ENCODE measurements around the gene UGGT1.
A peak's percentile ranks its signal among the peaks of the same experiment; 100 is the strongest.

Gene UGGT1

GRCh38 chr2:128090945-128091725 lies at the start of gene UGGT1:
UGGT1 (plus strand) TSS chr2:128091200; CDS start chr2:128091358, 158 bp downstream.
- DNase-seq, result peak; percentile 89

GRCh38 chr2:128041561-128041960 lies 49.4 kb upstream of the UGGT1 start:
- DNase-seq, result no peak

GRCh38 chr2:128043041-128043440 lies 48.0 kb upstream of the UGGT1 start:
- no peak for DNase-seq

GRCh38 chr2:128053331-128053730 lies 37.7 kb upstream of the UGGT1 start:
- no peak for DNase-seq

- no peak for DNase-seq
These were observed 36.7 kb upstream of the UGGT1 start for GRCh38 chr2:128054104-128054885.

- DNase-seq, result no peak
These were observed 33.7 kb upstream of the UGGT1 start for GRCh38 chr2:128057334-128057733.

- no peak for DNase-seq
These were observed 32.9 kb upstream of the UGGT1 start for GRCh38 chr2:128058114-128058513.

GRCh38 chr2:128062571-128062970 lies 28.4 kb upstream of the UGGT1 start:
- DNase-seq, result no peak

GRCh38 chr2:128064353-128064752 lies 26.6 kb upstream of the UGGT1 start:
- no peak for DNase-seq

GRCh38 chr2:128069769-128070168 lies 21.2 kb upstream of the UGGT1 start:
- no peak for DNase-seq

GRCh38 chr2:128073278-128073677 lies 17.7 kb upstream of the UGGT1 start:
- DNase-seq, result no peak

- no peak for DNase-seq
These were observed 14.4 kb upstream of the UGGT1 start for GRCh38 chr2:128076461-128077106.

GRCh38 chr2:128084757-128085156 lies 6.2 kb upstream of the UGGT1 start:
- no peak for DNase-seq

- no peak for DNase-seq
These were observed 4.8 kb upstream of the UGGT1 start for GRCh38 chr2:128086244-128086643.

GRCh38 chr2:128090575-128090944 lies 440 bp upstream of the UGGT1 start:
- DNase-seq, result no peak

- no peak for DNase-seq
These were observed 703 bp downstream of the UGGT1 start for GRCh38 chr2:128091726-128092080.

- DNase-seq, result no peak
These were observed 1.7 kb downstream of the UGGT1 start for GRCh38 chr2:128092656-128093055.

GRCh38 chr2:128093762-128094161 lies 2.8 kb downstream of the UGGT1 start:
- no peak for DNase-seq

GRCh38 chr2:128095201-128095600 lies 4.2 kb downstream of the UGGT1 start:
- no peak for DNase-seq

- DNase-seq, result no peak
These were observed 12.4 kb downstream of the UGGT1 start for GRCh38 chr2:128103407-128103806.

- DNase-seq, result no peak
These were observed 14.1 kb downstream of the UGGT1 start for GRCh38 chr2:128105072-128105471.

GRCh38 chr2:128108166-128108565 lies 17.2 kb downstream of the UGGT1 start:
- no peak for DNase-seq

- DNase-seq, result no peak
These were observed 18.2 kb downstream of the UGGT1 start for GRCh38 chr2:128109243-128109642.

Measured in NCI-H1105 treated with DMSO at 0.1 percent for 48 hours (cell line).